A549 (cell line): ENCODE results near the gene CD69.
A peak's percentile ranks its signal among the peaks of the same experiment; 100 is the strongest.

Experiments used
- CEBPB ChIP-seq, 2 experiments: fragments of >200 bp in 1 of 2; sonication (Bioruptor Twin) in 1 of 2; formaldehyde crosslinking in 1 of 2; IDR thresholded peaks; 2 replicates each; pipeline ENCODE4 v1.6.1; 2012 to 2016
- CTCF ChIP-seq: fragments of >200 bp; sonication (Bioruptor Twin); formaldehyde crosslinking; IDR thresholded peaks from 3 replicates; pipeline ENCODE4 v1.5.1; 2016
- EP300 ChIP-seq, 2 experiments: fragments of >200 bp; sonication (Bioruptor Twin); formaldehyde crosslinking; IDR thresholded peaks; 2 replicates in 1 of 2; 3 replicates in 1 of 2; pipeline ENCODE4 v1.6.1; 2016 to 2017
- FOSB ChIP-seq: fragments of 250-450 bp; sonication (Bioruptor Pico); IDR thresholded peaks from 2 replicates; pipeline ENCODE4 v1.5.0; 2020; ENCODE audit warnings: mild to moderate bottlenecking, moderate library complexity
- HOXA7 ChIP-seq: fragments of 250-450 bp; sonication (Bioruptor Pico); IDR thresholded peaks from 2 replicates; pipeline ENCODE4 v1.5.0; 2020; ENCODE audit warnings: mild to moderate bottlenecking, moderate library complexity
- POLR2A ChIP-seq: IDR thresholded peaks from 2 replicates; pipeline ENCODE4 v1.6.1; 2012; ENCODE audit warnings: mild to moderate bottlenecking, low read length

- TF ChIP-seq CEBPB (IDR thresholded peaks at IDR 0.05) (no peak), CTCF (peak; percentile 75), POLR2A (no peak), HOXA7 (CRISPR knock-in tag) (no peak), EP300 (IDR thresholded peaks at IDR 0.05) (no peak), FOSB (no peak)
These were observed 10.2 kb downstream of the CD69 start for GRCh38 chr12:9750276-9751203.
